Measurements from ENCODE around the gene PTCH2.
A peak's percentile ranks its signal among the peaks of the same experiment; 100 is the strongest.
"Not testable (repeated sequence)": the region's sequence is repeated elsewhere in the genome, so short reads cannot be mapped to it uniquely, and the experiment has no call there.

Gene PTCH2

GRCh38 chr1:44817771-44818495 lies 25.1 kb downstream of the PTCH2 start:
- no peak overlapping the region for H3K4me3 ChIP-seq (ENCODE audit: low read depth, low read length)
- TF ChIP-seq CTCF (IDR thresholded peaks at IDR 0.05; ENCODE audit: low read depth, low read length): no peak

- TF ChIP-seq CTCF (IDR thresholded peaks at IDR 0.05; ENCODE audit: low read depth, low read length): no peak
- H3K4me3 ChIP-seq (ENCODE audit: low read depth, low read length): no peak overlapping the region
Observed at GRCh38 chr1:44817307-44817706, 25.7 kb downstream of the PTCH2 start.

GRCh38 chr1:44815926-44816325 lies 27.1 kb downstream of the PTCH2 start:
- H3K4me3 ChIP-seq (ENCODE audit: low read depth, low read length): not testable (repeated sequence)

GRCh38 chr1:44812822-44813543 lies 30.1 kb downstream of the PTCH2 start:
- no peak overlapping the region for H3K4me3 ChIP-seq (ENCODE audit: low read depth, low read length)

GRCh38 chr1:44811234-44811633 lies 31.8 kb downstream of the PTCH2 start:
- TF ChIP-seq CTCF (IDR thresholded peaks at IDR 0.05; ENCODE audit: low read depth, low read length): no peak
- no peak overlapping the region for H3K4me3 ChIP-seq (ENCODE audit: low read depth, low read length)

More at GRCh38 chr1:44812822-44813543, 30.1 kb downstream of the PTCH2 start:
- no peak for TF ChIP-seq CTCF (IDR thresholded peaks at IDR 0.05; ENCODE audit: low read depth, low read length)

- not testable (repeated sequence) for H3K4me3 ChIP-seq (ENCODE audit: low read depth, low read length)
Observed at GRCh38 chr1:44810762-44811105, 32.3 kb downstream of the PTCH2 start.

GRCh38 chr1:44810101-44810761 lies 32.8 kb downstream of the PTCH2 start:
- no peak for TF ChIP-seq CTCF (IDR thresholded peaks at IDR 0.05; ENCODE audit: low read depth, low read length)
- H3K4me3 ChIP-seq (ENCODE audit: low read depth, low read length): peak overlapping the region; percentile 60; the same call in 1 of the 2 replicates

All from WI38 (cell line).